ENCODE measurements around the gene NCAPD3.

The NCAPD3 gene

GRCh38 chr11:134159652-134160051 is 64.1 kb downstream of the NCAPD3 start:
- no peak for DNase-seq (ENCODE audit: low read depth in 2 of 2)

DNA sequence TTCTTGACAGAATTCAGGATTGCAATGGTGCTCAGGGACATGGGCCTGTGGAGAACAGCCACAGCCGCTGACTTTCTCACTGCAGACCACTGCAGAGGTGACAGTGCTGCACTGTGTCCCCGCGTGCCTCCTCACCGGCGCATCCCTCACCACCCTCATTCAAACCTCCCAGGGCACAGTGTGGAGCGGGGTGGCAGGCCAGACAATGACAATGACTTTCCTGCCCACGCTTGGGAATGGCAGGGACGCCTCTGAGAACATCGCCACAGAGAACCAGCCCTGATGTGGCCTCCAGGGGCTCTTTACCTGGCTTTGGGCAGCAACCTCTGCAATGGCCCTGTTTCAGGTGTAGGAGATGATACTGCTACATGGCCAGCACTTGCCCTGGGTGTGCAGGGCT is 65.7 kb downstream of the NCAPD3 start:
- DNase-seq (ENCODE audit: low read depth in 2 of 2), result no peak

DNA sequence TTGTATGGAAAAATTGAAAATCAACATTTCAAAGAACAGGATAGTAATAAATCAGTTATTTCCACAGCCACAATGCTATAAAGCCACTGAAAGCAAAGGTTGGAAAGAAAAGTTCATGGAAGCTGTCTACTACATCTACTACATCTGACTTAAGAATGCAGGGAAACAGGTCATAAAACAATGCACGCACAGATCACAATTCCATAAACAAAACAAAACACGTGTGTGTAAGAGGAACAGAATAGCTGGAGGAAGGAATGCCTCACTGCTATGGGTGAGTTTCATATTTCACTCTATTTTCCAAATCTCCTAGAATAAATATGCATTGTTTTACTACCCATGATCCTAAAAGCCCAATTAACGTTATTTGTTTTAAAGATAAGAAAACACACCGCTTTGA is 66.3 kb downstream of the NCAPD3 start:
- no peak for DNase-seq (ENCODE audit: low read depth in 2 of 2)

DNA sequence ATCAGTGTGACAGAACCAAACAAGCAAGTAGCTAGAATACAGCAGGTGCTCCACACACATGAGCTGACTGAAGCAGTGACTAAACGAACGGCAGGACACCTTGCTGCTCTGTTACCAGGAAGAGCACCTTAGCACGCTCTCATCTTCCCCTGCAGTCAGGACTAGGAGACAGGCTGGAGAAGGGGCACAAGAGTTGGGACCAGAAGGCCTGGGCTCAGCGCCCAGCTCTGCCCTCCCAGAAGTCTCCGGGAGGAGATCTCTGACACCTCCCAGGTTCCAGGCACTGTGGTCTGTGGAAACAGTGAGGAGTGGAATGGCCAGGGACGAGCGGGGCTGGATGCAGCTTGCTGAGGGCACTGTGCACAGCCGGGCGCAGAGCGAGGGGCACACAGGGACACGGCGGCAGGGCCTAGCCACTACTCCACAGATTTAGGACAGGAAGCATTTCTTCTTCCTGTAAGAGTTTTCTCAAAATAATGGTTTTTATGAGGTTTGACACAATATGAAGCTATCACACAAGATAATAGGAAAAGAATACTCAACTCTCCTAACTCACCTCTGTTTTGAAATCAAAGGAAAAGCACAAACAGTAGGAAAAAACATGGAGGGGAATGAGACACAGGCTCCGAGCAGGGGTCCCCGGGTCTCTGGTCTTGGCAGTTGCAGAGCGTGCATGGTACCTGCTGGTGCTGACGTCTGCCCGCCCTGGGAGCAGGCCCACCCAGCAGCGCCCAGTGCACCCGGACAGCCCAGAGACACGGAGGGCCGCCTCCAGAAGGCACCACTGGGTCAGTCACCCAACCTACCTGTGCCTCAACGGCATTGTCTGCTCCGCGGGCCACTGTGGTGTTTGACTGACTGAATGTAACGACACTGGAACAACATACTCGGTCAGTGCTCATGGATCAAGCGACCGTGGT is 67.6 kb downstream of the NCAPD3 start:
- DNase-seq (ENCODE audit: low read depth in 2 of 2), result no peak

- DNase-seq (ENCODE audit: low read depth in 2 of 2), result no peak
Measured at GRCh38 chr11:134155456-134155855, 68.3 kb downstream of the NCAPD3 start.

- no peak for DNase-seq (ENCODE audit: low read depth in 2 of 2)
Measured at GRCh38 chr11:134154441-134154840, 69.3 kb downstream of the NCAPD3 start.

- DNase-seq (ENCODE audit: low read depth in 2 of 2), result no peak
Measured at GRCh38 chr11:134153147-134153905, 70.4 kb downstream of the NCAPD3 start.

DNA sequence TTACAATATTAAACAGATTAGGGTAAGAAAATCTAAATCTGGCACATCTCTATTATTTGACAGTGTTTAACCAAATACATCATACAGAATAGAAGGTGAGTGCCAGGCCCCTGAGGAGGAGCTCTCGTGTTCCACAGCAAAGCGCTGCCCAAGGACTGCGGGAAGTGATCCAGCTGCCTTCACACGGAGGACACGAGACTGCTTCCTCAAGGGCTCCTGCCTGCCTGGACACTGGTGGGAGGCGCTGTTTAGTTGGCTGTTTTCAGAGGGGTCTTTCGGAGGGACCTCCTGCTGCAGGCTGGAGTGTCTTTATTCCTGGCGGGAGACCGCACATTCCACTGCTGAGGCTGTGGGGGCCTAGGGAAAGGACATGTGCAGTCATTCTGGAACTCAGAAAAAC is 71.1 kb downstream of the NCAPD3 start:
- DNase-seq (ENCODE audit: low read depth in 2 of 2), result no peak

DNA sequence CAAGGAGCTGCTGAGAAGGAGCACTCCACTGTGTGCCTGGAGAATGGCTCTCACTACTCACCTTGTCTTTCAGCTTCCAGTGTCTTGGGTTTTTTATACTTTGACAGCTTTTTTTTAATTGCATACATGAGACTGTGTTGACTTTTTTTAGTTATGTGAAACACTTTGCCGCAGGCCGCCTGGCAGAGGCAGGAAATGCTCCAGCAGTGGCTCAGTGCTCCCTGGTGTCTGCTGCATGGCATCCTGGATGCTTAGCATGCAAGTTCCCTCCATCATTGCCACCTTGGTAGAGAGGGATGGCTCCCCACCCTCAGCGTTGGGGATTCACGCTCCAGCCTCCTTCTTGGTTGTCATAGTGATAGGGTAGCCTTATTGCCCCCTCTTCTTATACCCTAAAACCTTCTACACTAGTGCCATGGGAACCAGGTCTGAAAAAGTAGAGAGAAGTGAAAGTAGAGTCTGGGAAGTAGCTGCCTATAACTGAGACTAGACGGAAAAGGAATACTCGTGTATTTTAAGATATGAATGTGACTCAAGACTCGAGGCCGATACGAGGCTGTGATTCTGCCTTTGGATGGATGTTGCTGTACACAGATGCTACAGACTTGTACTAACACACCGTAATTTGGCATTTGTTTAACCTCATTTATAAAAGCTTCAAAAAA is 72.6 kb downstream of the NCAPD3 start:
- no peak for DNase-seq (ENCODE audit: low read depth in 2 of 2)

- no peak for DNase-seq (ENCODE audit: low read depth in 2 of 2)
Measured at GRCh38 chr11:134150195-134150903, 73.4 kb downstream of the NCAPD3 start.

GRCh38 chr11:134149371-134149770 is 74.4 kb downstream of the NCAPD3 start:
- DNase-seq (ENCODE audit: low read depth in 2 of 2), result no peak

- DNase-seq (ENCODE audit: low read depth in 2 of 2), result no peak
Measured at GRCh38 chr11:134146598-134146997, 77.2 kb downstream of the NCAPD3 start.

GRCh38 chr11:134145715-134146114 is 78.1 kb downstream of the NCAPD3 start:
- no peak for DNase-seq (ENCODE audit: low read depth in 2 of 2)

DNA sequence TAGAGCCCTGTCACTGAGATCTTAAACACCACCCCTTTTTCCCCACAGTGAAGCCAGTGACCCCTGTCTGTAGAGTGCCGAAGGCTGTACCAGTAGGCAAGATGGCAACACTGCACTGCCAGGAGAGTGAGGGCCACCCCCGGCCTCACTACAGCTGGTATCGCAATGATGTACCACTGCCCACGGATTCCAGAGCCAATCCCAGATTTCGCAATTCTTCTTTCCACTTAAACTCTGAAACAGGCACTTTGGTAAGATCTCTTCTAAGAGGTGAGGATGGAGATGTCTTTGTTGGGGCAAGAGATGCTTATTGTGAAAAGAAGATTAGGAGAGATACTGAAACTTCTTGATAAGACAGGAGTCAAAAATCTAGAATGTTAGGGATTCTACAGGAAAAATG is 79.0 kb downstream of the NCAPD3 start:
- no peak for DNase-seq (ENCODE audit: low read depth in 2 of 2)

GRCh38 chr11:134143801-134144200 is 80.0 kb downstream of the NCAPD3 start:
- no peak for DNase-seq (ENCODE audit: low read depth in 2 of 2)

- no peak for DNase-seq (ENCODE audit: low read depth in 2 of 2)
Measured at GRCh38 chr11:134142536-134142935, 81.2 kb downstream of the NCAPD3 start.

GRCh38 chr11:134140961-134141490 is 82.7 kb downstream of the NCAPD3 start:
- no peak for DNase-seq (ENCODE audit: low read depth in 2 of 2)

DNA sequence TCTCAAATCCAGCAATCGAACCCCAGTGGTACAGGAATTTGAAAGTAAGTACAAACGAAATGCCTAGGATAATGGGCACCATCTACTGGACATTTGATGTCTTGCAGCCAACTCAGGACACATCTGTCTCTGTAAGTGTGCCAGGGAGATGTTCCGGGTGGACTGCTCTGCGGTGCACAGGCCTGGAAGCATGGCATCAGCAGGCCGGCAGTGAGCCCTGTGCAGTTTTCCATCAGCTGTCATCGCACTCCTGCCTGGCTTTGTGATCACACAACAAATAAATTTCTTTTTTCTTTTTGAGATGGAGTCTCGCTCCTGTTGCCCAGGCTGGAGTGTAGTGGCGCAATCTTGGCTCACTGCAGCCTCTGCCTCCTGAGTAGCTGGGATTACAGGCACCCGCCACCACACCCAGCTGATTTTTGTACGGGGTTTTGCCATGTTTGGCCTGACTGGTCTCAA is 83.9 kb downstream of the NCAPD3 start:
- DNase-seq (ENCODE audit: low read depth in 2 of 2), result peak in 1 of 2 donors; percentile 18

GRCh38 chr11:134139303-134139872 is 84.4 kb downstream of the NCAPD3 start:
- no peak for DNase-seq (ENCODE audit: low read depth in 2 of 2)

DNA sequence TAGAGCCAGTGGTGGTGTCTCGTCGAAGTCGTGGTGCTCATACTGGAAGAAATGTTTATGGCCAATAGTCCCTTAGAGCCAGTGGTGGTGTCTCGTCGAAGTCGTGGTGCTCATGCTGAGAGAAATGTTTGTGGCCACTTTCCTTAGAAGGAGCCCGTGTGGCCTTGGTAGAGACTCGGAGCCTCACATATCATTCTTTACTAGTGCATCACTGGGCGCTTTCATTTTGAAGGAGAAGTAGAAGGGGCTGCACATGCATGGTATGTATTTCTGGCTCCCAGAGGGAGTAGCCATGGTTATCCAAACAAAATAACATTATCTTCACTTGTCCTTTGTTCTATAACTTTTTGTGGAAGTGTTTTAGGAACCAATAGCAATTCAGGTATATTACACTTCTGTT is 85.4 kb downstream of the NCAPD3 start:
- no peak for DNase-seq (ENCODE audit: low read depth in 2 of 2)

GRCh38 chr11:134134167-134134566 is 89.6 kb downstream of the NCAPD3 start:
- no peak for DNase-seq (ENCODE audit: low read depth in 2 of 2)

Data from stimulated activated CD4-positive, alpha-beta T cell treated with anti-CD3 and anti-CD28 coated beads, Interleukin-1b, Interleukin-23, amount 100 ng/mL, for 4 hours (primary cell).